Sigmoid colon (tissue), 4 donors: ENCODE results near the gene TEAD2.

Experiments
- CTCF ChIP-seq, 4 experiments: fragments of 450-650 bp in 3 of 4; fragments of 200-600 bp in 1 of 4; IDR thresholded peaks; one replicate each; pipeline ENCODE4 v1.5.1; 2016 to 2019; ENCODE audit warnings: antibody characterized with exemption in 4 of 4, mild to moderate bottlenecking in 3 of 4, moderate library complexity in 2 of 4
- POLR2A ChIP-seq, 2 donors: fragments of 450-650 bp; IDR thresholded peaks; one replicate each; pipeline ENCODE4 v1.6.1; 2016; ENCODE audit warnings: antibody characterized with exemption in 2 of 2, mild to moderate bottlenecking in 2 of 2, moderate library complexity in 2 of 2
- POLR2AphosphoS5 ChIP-seq, 4 donors: sonication (generic); formaldehyde crosslinking; IDR thresholded peaks; one replicate each; pipeline ENCODE4 v1.6.1; 2017; ENCODE audit warnings: antibody characterized with exemption in 4 of 4

- TF ChIP-seq CTCF (IDR thresholded peaks at IDR 0.05) = no peak
- no peak for TF ChIP-seq POLR2A (IDR thresholded peaks at IDR 0.05)
- no peak for TF ChIP-seq POLR2AphosphoS5 (IDR thresholded peaks at IDR 0.05)
Measured at GRCh38 chr19:49333811-49334288, 28.4 kb downstream of the TEAD2 start.
